Endothelial cell of umbilical vein (primary cell): ENCODE results near the gene ARMC3. TPM values are rescaled to one million over a fixed set of nuclear protein-coding genes. Genes with fewer than 3 reads are reported as not detected.

Experiments
- BruUV-seq: library from RNA; stranded (reverse); fragments of 400-500 nt; replicated peaks from 2 replicates; lab custom pipeline; 2021; lab: Mats Ljungman, UMichigan
- CTCF ChIA-PET: fragments of 300-600, 350-600 bp; sonication (Branson Sonifier 250); formaldehyde crosslinking; loops from one replicate; lab custom pipeline; 2021; ENCODE audit warnings: antibody characterized with exemption, inconsistent platforms; lab: Charles Lee
- POLR2A ChIA-PET: fragments of 300-600, 350-600 bp; sonication (Branson Sonifier 250); formaldehyde crosslinking; loops from one replicate; lab custom pipeline; 2021; ENCODE audit warnings: antibody characterized with exemption, inconsistent platforms; lab: Charles Lee
- DNase-seq: peaks from one replicate; pipeline ENCODE4 v3.0.0-alpha.2; 2011; ENCODE audit warnings: low read depth, low spot score
- FAIRE-seq: peaks from 2 replicates; lab custom pipeline; 2011; peaks lifted over from hg19 to GRCh38; lab: Jason Lieb, UNC
- H2AFZ ChIP-seq: 2 replicates; pipeline ENCODE4 v1.6.0; 2012; ENCODE audit warnings: low read depth, low read length, control low read depth, inconsistent platforms
- H3K27ac ChIP-seq: 2 replicates; pipeline ENCODE4 v1.5.1; 2011; ENCODE audit warnings: low read depth, mild to moderate bottlenecking, control low read depth, low read length, moderate library complexity; ENCODE audit not compliant: insufficient read depth
- H3K27me3 ChIP-seq, 2 experiments: 2 replicates each; pipeline versions ENCODE4 v1.6.0 to v1.6.1; 2011; ENCODE audit warnings: low read length in 2 of 2, mixed read lengths in 1 of 2; ENCODE audit not compliant: control insufficient read depth in 2 of 2, insufficient read depth in 2 of 2
- H3K36me3 ChIP-seq, 2 experiments: 2 replicates in 1 of 2; 3 replicates in 1 of 2; pipeline ENCODE4 v1.5.1; 2011; ENCODE audit warnings: low read length in 2 of 2, mild to moderate bottlenecking in 1 of 2, moderate library complexity in 1 of 2; ENCODE audit not compliant: control insufficient read depth in 2 of 2, insufficient read depth in 2 of 2; ENCODE audit errors: extremely low read depth in 1 of 2
- H3K4me1 ChIP-seq: 3 replicates; pipeline ENCODE4 v1.5.1; 2011; ENCODE audit warnings: mild to moderate bottlenecking, low read length; ENCODE audit not compliant: control insufficient read depth, insufficient read depth; ENCODE audit errors: extremely low read depth
- H3K4me2 ChIP-seq: 2 replicates; pipeline ENCODE4 v1.6.1; 2011; ENCODE audit warnings: low read length, control low read depth, mixed read lengths; ENCODE audit not compliant: insufficient read depth
- H3K4me3 ChIP-seq, 3 experiments: fragments of 200-600 bp in 1 of 3; sonication (generic), shearing (Covaris generic) in 1 of 3; replicated peaks in 1 of 3; 2 replicates each; pipeline ENCODE4 v1.5.1; 2011 to 2016; ENCODE audit warnings: control low read depth in 3 of 3, low read length in 3 of 3, mild to moderate bottlenecking in 2 of 3, inconsistent platforms in 1 of 3, low read depth in 1 of 3, moderate library complexity in 1 of 3; ENCODE audit not compliant: insufficient read depth in 1 of 3
- H3K79me2 ChIP-seq: 2 replicates; pipeline ENCODE4 v1.6.0; 2012; ENCODE audit warnings: low read length, inconsistent platforms; ENCODE audit not compliant: control insufficient read depth, insufficient read depth
- H3K9ac ChIP-seq: replicated peaks from 2 replicates; pipeline ENCODE3; 2011; ENCODE audit warnings: low read length, control low read depth; ENCODE audit not compliant: insufficient read depth; ENCODE audit errors: extremely low read depth
- H3K9me1 ChIP-seq: replicated peaks from 3 replicates; pipeline ENCODE4 v1.6.0; 2011; ENCODE audit warnings: mild to moderate bottlenecking, low read length; ENCODE audit not compliant: control insufficient read depth, insufficient read depth; ENCODE audit errors: extremely low read depth
- H3K9me3 ChIP-seq: replicated peaks from 2 replicates; pipeline ENCODE4 v1.5.1; 2012; ENCODE audit warnings: low read length, inconsistent platforms; ENCODE audit not compliant: control insufficient read depth, insufficient read depth
- H4K20me1 ChIP-seq: replicated peaks from 2 replicates; pipeline ENCODE3; 2011; ENCODE audit warnings: mild to moderate bottlenecking, low read length; ENCODE audit not compliant: control insufficient read depth, insufficient read depth; ENCODE audit errors: extremely low read depth
- CTCF ChIP-seq, 2 donors: IDR thresholded peaks; 1 replicate in 1 of 2; 2 replicates in 1 of 2; pipeline ENCODE4 v1.5.1; 2011; ENCODE audit warnings: low read length in 2 of 2, mild to moderate bottlenecking in 2 of 2, moderate library complexity in 2 of 2, control low read depth in 1 of 2, inconsistent platforms in 1 of 2, low read depth in 1 of 2; ENCODE audit not compliant: insufficient read depth in 1 of 2; ENCODE audit errors: extremely low read depth in 1 of 2
- EZH2 ChIP-seq: IDR thresholded peaks from 2 replicates; pipeline ENCODE4 v1.6.1; 2012; ENCODE audit warnings: borderline replicate concordance, low read depth, mild to moderate bottlenecking, moderate library complexity, low read length, inconsistent platforms; ENCODE audit not compliant: severe bottlenecking
- FOS ChIP-seq: IDR thresholded peaks from 2 replicates; pipeline ENCODE4 v1.6.1; 2011; ENCODE audit warnings: mild to moderate bottlenecking, low read length, moderate library complexity, borderline replicate concordance; ENCODE audit not compliant: insufficient read depth
- GATA2 ChIP-seq: IDR thresholded peaks from 2 replicates; pipeline ENCODE4 v1.7.0; 2011; ENCODE audit warnings: low read depth, mild to moderate bottlenecking, moderate library complexity, mixed read lengths, low read length; ENCODE audit not compliant: insufficient read length, insufficient read depth
- JUN ChIP-seq: IDR thresholded peaks from 2 replicates; pipeline ENCODE4 v1.6.1; 2011; ENCODE audit warnings: borderline replicate concordance, low read depth; ENCODE audit not compliant: insufficient read length, insufficient read depth
- MAX ChIP-seq: IDR thresholded peaks from 2 replicates; pipeline ENCODE4 v1.6.1; 2011; ENCODE audit not compliant: insufficient read depth, insufficient read length
- MYC ChIP-seq: IDR thresholded peaks from one replicate; pipeline ENCODE4 v1.6.1; 2011; ENCODE audit warnings: mild to moderate bottlenecking, low read depth, low read length
- POLR2A ChIP-seq: IDR thresholded peaks from 2 replicates; pipeline ENCODE4 v1.6.1; 2012; ENCODE audit warnings: low read depth, mild to moderate bottlenecking, control low read depth, low read length
- POLR2AphosphoS5 ChIP-seq: IDR thresholded peaks from 2 replicates; pipeline ENCODE4 v1.6.1; 2012; ENCODE audit warnings: low read depth, mild to moderate bottlenecking, control low read depth, low read length, moderate library complexity; ENCODE audit not compliant: insufficient read depth
- dilution Hi-C: fragments of 300-500 bp; cut with MboI; formaldehyde crosslinking; loops from one replicate; pipeline ENCODE4 v1.15.0; 2019; ENCODE audit warnings: low sequenced_read_pairs; ENCODE audit not compliant: extremely low pct_ligation_motif_present
- intact Hi-C: fragments of 100-400 bp; cut with micrococcal nuclease; formaldehyde crosslinking; loops from one replicate; pipeline ENCODE4 v1.10.0; 2022
- polyA plus RNA-seq, 4 experiments: library from polyadenylated mRNA; depleted of rRNA in 3 of 4; stranded (reverse) in 3 of 4; unstranded in 1 of 4; fragments of >200 nt; gene quantifications; 2 replicates each; pipeline versions ENCODE4 v1.2.1 to v1.2.3, GENCODE V29; 2011 to 2012; ENCODE audit warnings: missing spikeins in 1 of 4
- total RNA-seq: library from RNA; stranded (reverse); gene quantifications from 2 replicates; pipeline ENCODE4 v1.2.3, GENCODE V29; 2021

The ARMC3 gene
- total and polyA plus RNA-seq, 2 donors (not counting 3 experiments of a cell fraction or from before 2014, with no cell fraction given), result not detected

DNA sequence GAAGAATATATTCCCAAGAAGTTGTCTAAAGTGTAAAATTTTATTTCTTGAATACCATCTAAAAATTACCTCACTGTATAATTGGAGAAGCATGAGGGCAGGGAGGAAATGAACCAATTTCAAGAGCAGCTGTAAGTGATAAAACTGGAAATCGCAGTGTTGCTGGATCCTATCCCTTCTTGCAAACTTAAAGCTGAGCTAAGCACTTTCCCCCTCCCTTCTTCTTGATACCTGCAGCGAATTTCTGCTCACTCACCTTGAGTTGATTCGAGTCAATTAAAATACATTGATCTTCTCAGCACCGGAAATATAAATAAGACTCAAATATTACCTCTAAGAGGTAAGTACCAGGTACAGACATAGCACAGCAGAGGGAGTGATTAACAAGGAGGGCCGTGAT lies 65.5 kb downstream of the ARMC3 start:
- DNase-seq (no peak), FAIRE-seq (no peak)
- Histone ChIP-seq H3K4me3 (no peak overlapping the region), H2AFZ (no peak overlapping the region), H3K4me2 (no peak overlapping the region), H3K27me3 (peaks cover 7 to 56% of the 10 kb centered on the region in 2 experiments), H3K4me1 (no peaks in the 10 kb centered on the region), H3K27ac (no peak overlapping the region), H3K9me3 (no peaks in the 10 kb centered on the region), H3K9me1 (no peaks in the 10 kb centered on the region), H3K9ac (no peak overlapping the region), H3K79me2 (no peaks in the 10 kb centered on the region), H3K36me3 (no peaks in the 10 kb centered on the region), H4K20me1 (no peaks in the 10 kb centered on the region)
- ChIA-PET CTCF (no interaction called here), POLR2A (interaction anchor here (0.7 kb wide), 1 partner anchor 14 kb away, joined by 4 read pairs; no protein-coding TSS in a partner anchor)
- BruUV-seq, result no TSS peak
- intact Hi-C loops (no loop called here), dilution Hi-C loops (no loop called here)
- no peak for TF ChIP-seq FOS
- no peak for TF ChIP-seq EZH2
- no peak for TF ChIP-seq MYC
- no peak for TF ChIP-seq POLR2AphosphoS5
- no peak for TF ChIP-seq GATA2
- TF ChIP-seq JUN, result no peak
- TF ChIP-seq POLR2A, result no peak
- TF ChIP-seq MAX, result no peak
- TF ChIP-seq CTCF (IDR thresholded peaks at IDR 0.05; ENCODE audit: extremely low read depth in 1 of 2, insufficient read depth in 1 of 2, low read depth in 1 of 2, low read length in 2 of 2), result no peak
